ENCODE data around the gene KCND2. TPM values are rescaled to one million over a fixed set of nuclear protein-coding genes. Genes with fewer than 3 reads are reported as not detected.
"Not testable (repeated sequence)": the region's sequence is repeated elsewhere in the genome, so short reads cannot be mapped to it uniquely, and the experiment has no call there.

KCND2 gene
- total RNA-seq, 4 donors from 2014 or later, result 0.07 to 0.93 (median 0.30) TPM

DNA sequence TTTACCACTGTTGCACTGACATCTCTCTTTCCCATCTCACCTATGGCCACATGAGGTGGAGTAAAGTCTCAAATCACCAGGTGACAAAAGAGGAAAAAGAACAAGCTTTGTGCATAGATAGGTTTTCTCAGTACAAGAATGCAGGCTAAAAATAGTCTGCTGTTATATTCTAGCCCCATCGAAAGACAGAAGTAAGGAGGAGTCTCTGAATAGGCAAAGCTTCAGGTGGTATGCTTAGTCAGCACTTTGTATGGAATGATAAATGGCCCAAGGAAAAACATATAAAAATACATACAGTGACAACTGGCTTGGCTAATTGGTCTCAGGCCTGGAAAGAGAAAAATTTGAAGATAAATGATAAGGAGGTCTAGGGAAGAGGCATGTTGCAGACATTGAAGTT is 39.6 kb upstream of the KCND2 start:
- no peak for ATAC-seq
- in situ Hi-C loops (cut with MboI; ENCODE audit: low sequenced_read_pairs in 4 of 4), result no loop called here
- Histone ChIP-seq H3K9me3 (no peaks in the 10 kb centered on the region), H3K4me3 (no peak overlapping the region), H3K27me3 (no peaks in the 10 kb centered on the region), H3K36me3 (no peaks in the 10 kb centered on the region), H3K27ac (no peak overlapping the region), H3K4me1 (no peaks in the 10 kb centered on the region)
- DNase-seq, result no peak
- intact Hi-C loops (cut with DNase I; ENCODE audit: low total_unique reads), result no loop called here
- no peak for TF ChIP-seq POLR2A (IDR thresholded peaks at IDR 0.05)
- no peak for TF ChIP-seq CTCF (IDR thresholded peaks at IDR 0.05 in 4 of 5, conservative IDR thresholded peaks at IDR 0.05 in 1 of 5)

DNA sequence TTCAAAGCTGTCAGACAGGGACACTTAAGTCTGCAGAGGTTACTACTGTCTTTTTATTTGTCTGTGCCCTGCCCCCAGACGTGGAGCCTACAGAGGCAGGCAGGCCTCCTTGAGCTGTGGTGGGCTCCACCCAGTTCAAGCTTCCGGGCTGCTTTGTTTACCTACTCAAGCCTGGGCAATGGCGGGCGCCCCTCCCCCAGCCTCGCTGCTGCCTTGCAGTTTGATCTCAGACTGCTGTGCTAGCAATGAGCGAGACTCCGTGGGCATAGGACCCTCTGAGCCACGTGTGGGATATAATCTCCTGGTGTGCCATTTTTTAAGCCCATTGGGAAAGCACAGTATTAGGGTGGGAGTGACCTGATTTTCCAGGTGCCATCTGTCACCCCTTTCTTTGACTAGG is 32.6 kb upstream of the KCND2 start:
- H3K36me3 ChIP-seq; H3K4me1 ChIP-seq; intact Hi-C loops (cut with DNase I; ENCODE audit: low total_unique reads); in situ Hi-C loops (cut with MboI; ENCODE audit: low sequenced_read_pairs in 4 of 4); H3K4me3 ChIP-seq; H3K27ac ChIP-seq; DNase-seq; ATAC-seq; H3K9me3 ChIP-seq; H3K27me3 ChIP-seq: not testable (repeated sequence)

- intact Hi-C loops (cut with DNase I; ENCODE audit: low total_unique reads) (no loop called here), in situ Hi-C loops (cut with MboI; ENCODE audit: low sequenced_read_pairs in 4 of 4) (no loop called here)
- no peak for TF ChIP-seq POLR2A (IDR thresholded peaks at IDR 0.05)
- TF ChIP-seq CTCF (IDR thresholded peaks at IDR 0.05 in 4 of 5, conservative IDR thresholded peaks at IDR 0.05 in 1 of 5), result no peak
- Histone ChIP-seq H3K4me1 (no peaks in the 10 kb centered on the region), H3K27me3 (no peaks in the 10 kb centered on the region), H3K9me3 (no peaks in the 10 kb centered on the region), H3K27ac (no peak overlapping the region), H3K4me3 (no peak overlapping the region), H3K36me3 (no peaks in the 10 kb centered on the region)
- no peak for ATAC-seq
- DNase-seq, result no peak
These were observed 31.0 kb upstream of the KCND2 start for GRCh38 chr7:120241973-120242372.

- H3K27me3 ChIP-seq, result no peaks in the 10 kb centered on the region
- DNase-seq (no peak), ATAC-seq (no peak)
- intact Hi-C loops (cut with DNase I; ENCODE audit: low total_unique reads), result no loop called here
- no peaks in the 10 kb centered on the region for H3K9me3 ChIP-seq
- H3K4me1 ChIP-seq, result no peaks in the 10 kb centered on the region
- in situ Hi-C loops (cut with MboI; ENCODE audit: low sequenced_read_pairs in 4 of 4), result loop anchor here in 1 of 4 donors (25.0 kb wide), 1 partner anchor 318 kb away; no protein-coding TSS in a partner anchor
- H3K36me3 ChIP-seq, result no peaks in the 10 kb centered on the region
- H3K4me3 ChIP-seq, result no peak overlapping the region
- TF ChIP-seq CTCF (IDR thresholded peaks at IDR 0.05 in 4 of 5, conservative IDR thresholded peaks at IDR 0.05 in 1 of 5) (no peak), POLR2A (IDR thresholded peaks at IDR 0.05) (no peak)
- H3K27ac ChIP-seq, result no peak overlapping the region
These were observed 18.1 kb upstream of the KCND2 start for GRCh38 chr7:120254845-120255244.

GRCh38 chr7:120256344-120257070 is 16.5 kb upstream of the KCND2 start:
- in situ Hi-C loops (cut with MboI; ENCODE audit: low sequenced_read_pairs in 4 of 4), result loop anchor here in 1 of 4 donors (25.0 kb wide), 1 partner anchor 319 kb away; no protein-coding TSS in a partner anchor
- Histone ChIP-seq H3K9me3 (no peaks in the 10 kb centered on the region), H3K27me3 (no peaks in the 10 kb centered on the region), H3K4me1 (no peaks in the 10 kb centered on the region), H3K36me3 (no peaks in the 10 kb centered on the region), H3K4me3 (no peak overlapping the region), H3K27ac (no peak overlapping the region)
- no peak for ATAC-seq
- TF ChIP-seq CTCF (IDR thresholded peaks at IDR 0.05 in 4 of 5, conservative IDR thresholded peaks at IDR 0.05 in 1 of 5) (no peak), POLR2A (IDR thresholded peaks at IDR 0.05) (no peak)
- intact Hi-C loops (cut with DNase I; ENCODE audit: low total_unique reads), result no loop called here
- no peak for DNase-seq

Measured in gastrocnemius medialis (tissue), 4 donors.